Measurements from ENCODE around the gene C9. TPM values are rescaled to one million over a fixed set of nuclear protein-coding genes. Genes with fewer than 3 reads are reported as not detected.

The C9 gene
- total and polyA plus RNA-seq, 2 donors (not counting 1 experiment from before 2014, with no cell fraction given), result not detected

GRCh38 chr5:39315995-39316394 lies 48.3 kb downstream of the C9 start:
- H3K9ac ChIP-seq (ENCODE audit: low read length), result no peak overlapping the region
- no peak overlapping the region for H2AFZ ChIP-seq (ENCODE audit: insufficient read depth, low read depth, low read length, poor library complexity, severe bottlenecking)
- H3K36me3 ChIP-seq (replicated peaks in 1 of 2; ENCODE audit: control extremely low read depth in 1 of 2, control insufficient read depth in 1 of 2, extremely low read depth in 1 of 2, insufficient read depth in 2 of 2, low read length in 1 of 2), result no peaks in the 10 kb centered on the region
- POLR2A ChIA-PET, result no interaction called here
- Mint-ChIP-seq H3K27ac (no peak overlapping the region), H3K4me3 (no peak overlapping the region), H3K27me3 (peaks cover 33% of the 10 kb centered on the region), H3K4me1 (no peaks in the 10 kb centered on the region), H3K9me3 (ENCODE audit: insufficient read depth) (no peaks in the 10 kb centered on the region)
- no peaks in the 10 kb centered on the region for H4K20me1 ChIP-seq (ENCODE audit: control insufficient read depth, insufficient read depth, low read length, poor library complexity, severe bottlenecking)
- no peak overlapping the region for H3K27ac ChIP-seq (ENCODE audit: low read length in 2 of 2)
- H3K4me3 ChIP-seq (ENCODE audit: control extremely low read depth in 1 of 5, extremely low read depth in 1 of 5, insufficient read depth in 1 of 5, low read depth in 2 of 5, low read length in 4 of 5), result no peak overlapping the region
- H3K4me2 ChIP-seq (replicated peaks; ENCODE audit: low read depth, low read length, poor library complexity, severe bottlenecking), result no peak overlapping the region
- WGBS (ENCODE audit: insufficient coverage), result 80% methylated on average over 1 of the region's 4 CpGs
- TF ChIP-seq CTCF (IDR thresholded peaks at IDR 0.05) (no peak), EZH2 (IDR thresholded peaks at IDR 0.05; ENCODE audit: borderline replicate concordance, insufficient read depth, low read depth, low read length, poor library complexity, severe bottlenecking) (no peak)
- H3K4me1 ChIP-seq (ENCODE audit: control insufficient read depth in 2 of 2, insufficient read depth in 2 of 2, low read length in 2 of 2), result no peaks in the 10 kb centered on the region
- CTCF ChIA-PET, result no interaction called here
- H3K9me3 ChIP-seq (ENCODE audit: control extremely low read depth in 1 of 3, control insufficient read depth in 2 of 3, insufficient read depth in 1 of 3, low read length in 2 of 3), result peaks cover 0 to 7% (median 0%) of the 10 kb centered on the region in 3 donors
- no peak for DNase-seq
- H3K27me3 ChIP-seq (replicated peaks in 1 of 4; ENCODE audit: control extremely low read depth in 1 of 4, control insufficient read depth in 3 of 4, insufficient read depth in 4 of 4, low read length in 3 of 4), result peaks cover 0 to 6% (median 6%) of the 10 kb centered on the region in 4 experiments
- intact Hi-C loops (cut with micrococcal nuclease), result no loop called here
- H3K79me2 ChIP-seq (ENCODE audit: control insufficient read depth, insufficient read depth, low read length), result no peaks in the 10 kb centered on the region
- ATAC-seq (ENCODE audit: low read depth), result no peak

GRCh38 chr5:39314591-39314990 lies 49.7 kb downstream of the C9 start:
- Histone ChIP-seq H3K36me3 (replicated peaks in 1 of 2; ENCODE audit: control extremely low read depth in 1 of 2, control insufficient read depth in 1 of 2, extremely low read depth in 1 of 2, insufficient read depth in 2 of 2, low read length in 1 of 2) (no peaks in the 10 kb centered on the region), H3K79me2 (ENCODE audit: control insufficient read depth, insufficient read depth, low read length) (no peaks in the 10 kb centered on the region), H3K4me2 (replicated peaks; ENCODE audit: low read depth, low read length, poor library complexity, severe bottlenecking) (no peak overlapping the region), H3K27ac (ENCODE audit: low read length in 2 of 2) (no peak overlapping the region), H3K27me3 (replicated peaks in 1 of 4; ENCODE audit: control extremely low read depth in 1 of 4, control insufficient read depth in 3 of 4, insufficient read depth in 4 of 4, low read length in 3 of 4) (peaks cover 0 to 3% (median 1%) of the 10 kb centered on the region in 4 experiments), H3K9me3 (ENCODE audit: control extremely low read depth in 1 of 3, control insufficient read depth in 2 of 3, insufficient read depth in 1 of 3, low read length in 2 of 3) (peaks cover 0 to 4% (median 0%) of the 10 kb centered on the region in 3 donors), H3K4me1 (ENCODE audit: control insufficient read depth in 2 of 2, insufficient read depth in 2 of 2, low read length in 2 of 2) (no peaks in the 10 kb centered on the region), H3K4me3 (ENCODE audit: control extremely low read depth in 1 of 5, extremely low read depth in 1 of 5, insufficient read depth in 1 of 5, low read depth in 2 of 5, low read length in 4 of 5) (no peak overlapping the region), H2AFZ (ENCODE audit: insufficient read depth, low read depth, low read length, poor library complexity, severe bottlenecking) (no peak overlapping the region), H4K20me1 (ENCODE audit: control insufficient read depth, insufficient read depth, low read length, poor library complexity, severe bottlenecking) (no peaks in the 10 kb centered on the region), H3K9ac (ENCODE audit: low read length) (no peak overlapping the region)
- Mint-ChIP-seq H3K27ac (no peak overlapping the region), H3K9me3 (ENCODE audit: insufficient read depth) (no peaks in the 10 kb centered on the region), H3K4me3 (no peak overlapping the region), H3K4me1 (no peaks in the 10 kb centered on the region), H3K27me3 (peaks cover 25% of the 10 kb centered on the region)
- DNase-seq (no peak), ATAC-seq (ENCODE audit: low read depth) (no peak)
- TF ChIP-seq CTCF (IDR thresholded peaks at IDR 0.05) (no peak), EZH2 (IDR thresholded peaks at IDR 0.05; ENCODE audit: borderline replicate concordance, insufficient read depth, low read depth, low read length, poor library complexity, severe bottlenecking) (no peak)
- ChIA-PET CTCF (no interaction called here), POLR2A (no interaction called here)
- intact Hi-C loops (cut with micrococcal nuclease), result no loop called here
- 100% methylated on average over 1 of the region's 1 CpG for WGBS (ENCODE audit: insufficient coverage)
